Effector memory CD8-positive, alpha-beta T cell (primary cell): ENCODE measurements around the gene SNTB2.

Experiments
- ATAC-seq: fragments of 150-1000 bp; cut with Tn5 transposase; replicated peaks from 2 replicates; pipeline ENCODE4 v1.10.0; 2021; ENCODE audit warnings: mild to moderate bottlenecking, moderate library complexity
- DNase-seq, 3 experiments: peaks; one replicate each; pipeline ENCODE4 v3.0.0; 2021
- H3K27ac Mint-ChIP-seq, 2 donors: one replicate each; pipeline ENCODE4 v1.8.0; 2022; ENCODE audit warnings: mild to moderate bottlenecking in 2 of 2, mixed read lengths in 2 of 2, moderate library complexity in 2 of 2
- H3K27me3 Mint-ChIP-seq, 2 donors: one replicate each; pipeline ENCODE4 v1.8.0; 2022; ENCODE audit warnings: mixed read lengths in 2 of 2
- H3K36me3 Mint-ChIP-seq: one replicate; pipeline ENCODE4 v1.8.0; 2022; ENCODE audit warnings: mild to moderate bottlenecking, moderate library complexity, mixed read lengths; ENCODE audit not compliant: insufficient read depth
- H3K4me1 Mint-ChIP-seq, 2 donors: one replicate each; pipeline ENCODE4 v1.8.0; 2022; ENCODE audit warnings: low read depth in 2 of 2, mixed read lengths in 2 of 2
- H3K4me3 Mint-ChIP-seq, 2 donors: one replicate each; pipeline ENCODE4 v1.8.0; 2022; ENCODE audit warnings: mild to moderate bottlenecking in 2 of 2, mixed read lengths in 2 of 2, moderate library complexity in 2 of 2
- H3K9me3 Mint-ChIP-seq, 2 donors: one replicate each; pipeline ENCODE4 v1.8.0; 2022; ENCODE audit warnings: mixed read lengths in 2 of 2

Gene SNTB2

GRCh38 chr16:69166946-69167930, 19.7 kb upstream of the SNTB2 start:
- Mint-ChIP-seq H3K9me3 (no peaks in the 10 kb centered on the region), H3K4me3 (peak overlapping the region; percentile 23 to 59), H3K4me1 (peaks cover 16 to 21% of the 10 kb centered on the region in 2 donors), H3K27me3 (no peaks in the 10 kb centered on the region), H3K36me3 (peaks cover 53% of the 10 kb centered on the region), H3K27ac (peak overlapping the region; percentile 78 to 89)
- ATAC-seq (no peak), DNase-seq (no peak)

GRCh38 chr16:69169051-69169450, 17.9 kb upstream of the SNTB2 start:
- no peak for DNase-seq
- H3K27me3 Mint-ChIP-seq, result no peaks in the 10 kb centered on the region
- H3K4me1 Mint-ChIP-seq, result peaks cover 22 to 28% of the 10 kb centered on the region in 2 donors
- no peak overlapping the region for H3K4me3 Mint-ChIP-seq
- no peak for ATAC-seq
- H3K36me3 Mint-ChIP-seq, result peaks cover 36% of the 10 kb centered on the region
- H3K9me3 Mint-ChIP-seq, result no peaks in the 10 kb centered on the region
- H3K27ac Mint-ChIP-seq, result no peak overlapping the region

GRCh38 chr16:69169607-69170352, 17.2 kb upstream of the SNTB2 start:
- peak overlapping the region in 1 of 2 donors; percentile 41 for H3K27ac Mint-ChIP-seq
- no peak overlapping the region for H3K4me3 Mint-ChIP-seq
- H3K27me3 Mint-ChIP-seq, result no peaks in the 10 kb centered on the region

GRCh38 chr16:69171325-69172084, 15.5 kb upstream of the SNTB2 start:
- Mint-ChIP-seq H3K36me3 (peaks cover 34% of the 10 kb centered on the region), H3K4me3 (no peak overlapping the region), H3K9me3 (no peaks in the 10 kb centered on the region), H3K4me1 (peaks cover 14 to 19% of the 10 kb centered on the region in 2 donors), H3K27ac (peak overlapping the region in 1 of 2 donors; percentile 41), H3K27me3 (no peaks in the 10 kb centered on the region)
- ATAC-seq, result no peak
- DNase-seq, result no peak

More at GRCh38 chr16:69169607-69170352, 17.2 kb upstream of the SNTB2 start:
- Mint-ChIP-seq H3K4me1 (peaks cover 22 to 28% of the 10 kb centered on the region in 2 donors), H3K36me3 (peaks cover 34% of the 10 kb centered on the region), H3K9me3 (no peaks in the 10 kb centered on the region)
- no peak for DNase-seq
- no peak for ATAC-seq

- Mint-ChIP-seq H3K9me3 (no peaks in the 10 kb centered on the region), H3K27ac (no peak overlapping the region), H3K27me3 (no peaks in the 10 kb centered on the region), H3K4me1 (peaks cover 7 to 13% of the 10 kb centered on the region in 2 donors), H3K36me3 (peaks cover 3% of the 10 kb centered on the region), H3K4me3 (no peak overlapping the region)
- no peak for ATAC-seq
- DNase-seq, result no peak
These were observed 10.7 kb upstream of the SNTB2 start for GRCh38 chr16:69176033-69176800.

GRCh38 chr16:69179328-69180010, 7.5 kb upstream of the SNTB2 start:
- H3K36me3 Mint-ChIP-seq, result no peaks in the 10 kb centered on the region
- no peak overlapping the region for H3K4me3 Mint-ChIP-seq
- H3K4me1 Mint-ChIP-seq, result peaks cover 0 to 8% of the 10 kb centered on the region in 2 donors
- no peak overlapping the region for H3K27ac Mint-ChIP-seq
- no peak for DNase-seq
- no peak for ATAC-seq
- no peaks in the 10 kb centered on the region for H3K27me3 Mint-ChIP-seq
- no peaks in the 10 kb centered on the region for H3K9me3 Mint-ChIP-seq

GRCh38 chr16:69180011-69180338, 7.0 kb upstream of the SNTB2 start:
- H3K36me3 Mint-ChIP-seq, result no peaks in the 10 kb centered on the region
- H3K27ac Mint-ChIP-seq, result peak overlapping the region in 1 of 2 donors; percentile 29
- H3K9me3 Mint-ChIP-seq, result no peaks in the 10 kb centered on the region
- DNase-seq (no peak), ATAC-seq (no peak)
- no peaks in the 10 kb centered on the region for H3K27me3 Mint-ChIP-seq
- H3K4me3 Mint-ChIP-seq, result no peak overlapping the region
- H3K4me1 Mint-ChIP-seq, result peaks cover 4 to 11% of the 10 kb centered on the region in 2 donors

GRCh38 chr16:69182730-69183416, 4.1 kb upstream of the SNTB2 start:
- Mint-ChIP-seq H3K27me3 (no peaks in the 10 kb centered on the region), H3K4me3 (no peak overlapping the region), H3K27ac (no peak overlapping the region), H3K4me1 (peaks cover 18 to 21% of the 10 kb centered on the region in 2 donors), H3K36me3 (peaks cover 9% of the 10 kb centered on the region), H3K9me3 (no peaks in the 10 kb centered on the region)
- DNase-seq, result no peak
- no peak for ATAC-seq

GRCh38 chr16:69187446-69188235, 677 bp downstream of the SNTB2 start:
- H3K4me1 Mint-ChIP-seq, result peaks cover 38 to 55% of the 10 kb centered on the region in 2 donors
- H3K36me3 Mint-ChIP-seq, result peaks cover 13% of the 10 kb centered on the region
- peak overlapping the region; percentile 90 to 98 for H3K4me3 Mint-ChIP-seq
- peak; percentile 30 to 43 (median 37) for DNase-seq
- H3K27me3 Mint-ChIP-seq, result no peaks in the 10 kb centered on the region
- peak overlapping the region; percentile 81 to 89 for H3K27ac Mint-ChIP-seq
- ATAC-seq, result peak; percentile 31
- H3K9me3 Mint-ChIP-seq, result no peaks in the 10 kb centered on the region

GRCh38 chr16:69188236-69188549, 1.2 kb downstream of the SNTB2 start:
- Mint-ChIP-seq H3K36me3 (peaks cover 16% of the 10 kb centered on the region), H3K27ac (peak overlapping the region; percentile 81 to 89), H3K27me3 (no peaks in the 10 kb centered on the region), H3K4me1 (peaks cover 38 to 59% of the 10 kb centered on the region in 2 donors), H3K9me3 (no peaks in the 10 kb centered on the region), H3K4me3 (peak overlapping the region; percentile 90 to 98)
- DNase-seq (peak in 2 of 3 experiments; percentile 30 to 33), ATAC-seq (peak; percentile 42)

GRCh38 chr16:69188716-69189115, 1.8 kb downstream of the SNTB2 start:
- H3K4me3 Mint-ChIP-seq, result peak overlapping the region; percentile 90 to 98
- no peak for ATAC-seq
- H3K27me3 Mint-ChIP-seq, result no peaks in the 10 kb centered on the region
- no peaks in the 10 kb centered on the region for H3K9me3 Mint-ChIP-seq
- peak overlapping the region; percentile 81 to 89 for H3K27ac Mint-ChIP-seq
- H3K4me1 Mint-ChIP-seq, result peaks cover 40 to 59% of the 10 kb centered on the region in 2 donors
- H3K36me3 Mint-ChIP-seq, result peaks cover 16% of the 10 kb centered on the region
- DNase-seq, result no peak
